Body of pancreas (tissue), 4 donors: Measurements from ENCODE around the gene CUL4A. TPM values are rescaled to one million over a fixed set of nuclear protein-coding genes. Genes with fewer than 3 reads are reported as not detected.

Source experiments
- ATAC-seq: fragments of 150-250 bp; one replicate; pipeline ENCODE4 v1.9.1; 2016
- DNase-seq, 4 donors: peaks; one replicate each; pipeline ENCODE4 v3.0.0-alpha.2; 2019
- H3K27ac ChIP-seq, 4 donors: fragments of 200-600 bp; sonication (generic); 1 replicate in 3 of 4; 2 replicates in 1 of 4; pipeline versions ENCODE4 v1.5.1 to v1.6.1; 2016 to 2019; ENCODE audit warnings: mild to moderate bottlenecking in 1 of 4, mixed read lengths in 1 of 4, moderate library complexity in 1 of 4
- H3K27me3 ChIP-seq, 2 donors: fragments of 200-600 bp; sonication (generic); one replicate each; pipeline ENCODE4 v1.6.0; 2016; ENCODE audit warnings: mild to moderate bottlenecking in 1 of 2
- H3K36me3 ChIP-seq, 2 donors: fragments of 200-600 bp; sonication (generic); replicated peaks in 1 of 2; 2 replicates each; pipeline ENCODE4 v1.5.1; 2016; ENCODE audit warnings: low read depth in 2 of 2; ENCODE audit not compliant: insufficient read depth in 1 of 2
- H3K4me1 ChIP-seq: fragments of 200-600 bp; sonication (generic); one replicate; pipeline ENCODE4 v1.6.0; 2016
- H3K4me3 ChIP-seq, 2 donors: fragments of 200-600 bp; sonication (generic); 1 replicate in 1 of 2; 2 replicates in 1 of 2; pipeline ENCODE4 v1.5.1; 2016 to 2019
- H3K9me3 ChIP-seq, 3 donors: fragments of 200-600 bp; sonication (generic); 1 replicate in 2 of 3; 2 replicates in 1 of 3; pipeline ENCODE4 v1.5.1; 2016
- CTCF ChIP-seq, 7 experiments: fragments of 450-650 bp in 4 of 7; fragments of 200-600 bp in 3 of 7; sonication (generic) in 3 of 7; IDR thresholded peaks; one replicate each; pipeline ENCODE4 v1.5.1; 2016 to 2019; ENCODE audit warnings: antibody characterized with exemption in 7 of 7
- POLR2A ChIP-seq, 3 donors: fragments of 450-650 bp; IDR thresholded peaks; one replicate each; pipeline ENCODE4 v1.6.1; 2016; ENCODE audit warnings: antibody characterized with exemption in 3 of 3, mild to moderate bottlenecking in 2 of 3
- WGBS, 2 donors: methylation state at CpG; one replicate each; pipeline ENCODE4 v1.1.5; 2017; 5-methylcytosine and 5-hydroxymethylcytosine counted together
- intact Hi-C: fragments of 100-400 bp; cut with DNase I; formaldehyde crosslinking; loops from one replicate; pipeline ENCODE4 v1.15.1; 2023
- total RNA-seq, 2 donors: library from RNA; depleted of rRNA; stranded (reverse); fragments of >200 nt; gene quantifications; one replicate each; pipeline ENCODE4 v1.1.0, GENCODE V29; 2016

The CUL4A gene
- total RNA-seq, 2 donors from 2014 or later: 44.4 to 62.3 TPM

- H3K4me1 ChIP-seq: no peaks in the 10 kb centered on the region
- no peak for DNase-seq
- no peak overlapping the region for H3K27ac ChIP-seq
- no peak for TF ChIP-seq CTCF (IDR thresholded peaks at IDR 0.05)
- TF ChIP-seq POLR2A (IDR thresholded peaks at IDR 0.05): no peak
- H3K9me3 ChIP-seq: no peaks in the 10 kb centered on the region
- peaks cover 19 to 33% of the 10 kb centered on the region in 2 donors for H3K36me3 ChIP-seq
- 79 to 85% methylated on average over 4 of the region's 4 CpGs for WGBS, 2 donors
- intact Hi-C loops: no loop called here
- no peak for ATAC-seq
- no peak overlapping the region for H3K4me3 ChIP-seq
- no peaks in the 10 kb centered on the region for H3K27me3 ChIP-seq
These were observed 27.4 kb upstream of the CUL4A start for GRCh38 chr13:113182046-113182445.

GRCh38 chr13:113183450-113184129 is 25.8 kb upstream of the CUL4A start:
- no peak for TF ChIP-seq POLR2A (IDR thresholded peaks at IDR 0.05)
- no peak for TF ChIP-seq CTCF (IDR thresholded peaks at IDR 0.05)
- H3K4me3 ChIP-seq: no peak overlapping the region
- intact Hi-C loops: no loop called here
- no peaks in the 10 kb centered on the region for H3K9me3 ChIP-seq
- WGBS, 2 donors: 83 to 85% methylated on average over 14 of the region's 14 CpGs
- H3K36me3 ChIP-seq: peaks cover 10 to 24% of the 10 kb centered on the region in 2 donors
- H3K27ac ChIP-seq: no peak overlapping the region
- DNase-seq (no peak), ATAC-seq (no peak)
- H3K27me3 ChIP-seq: no peaks in the 10 kb centered on the region
- H3K4me1 ChIP-seq: no peaks in the 10 kb centered on the region

- Histone ChIP-seq H3K27ac (no peak overlapping the region), H3K36me3 (peaks cover 3 to 18% of the 10 kb centered on the region in 2 donors), H3K4me1 (no peaks in the 10 kb centered on the region), H3K4me3 (no peak overlapping the region), H3K27me3 (no peaks in the 10 kb centered on the region), H3K9me3 (no peaks in the 10 kb centered on the region)
- DNase-seq (no peak), ATAC-seq (no peak)
- 85 to 91% methylated on average over 18 to 22 of the region's 22 CpGs for WGBS, 2 donors
- TF ChIP-seq POLR2A (IDR thresholded peaks at IDR 0.05) (no peak), CTCF (IDR thresholded peaks at IDR 0.05) (no peak)
- intact Hi-C loops: no loop called here
These were observed 24.6 kb upstream of the CUL4A start for GRCh38 chr13:113184568-113185440.

- Histone ChIP-seq H3K4me1 (no peaks in the 10 kb centered on the region), H3K36me3 (peaks cover 0 to 11% of the 10 kb centered on the region in 2 donors), H3K27me3 (no peaks in the 10 kb centered on the region), H3K27ac (no peak overlapping the region), H3K9me3 (no peaks in the 10 kb centered on the region), H3K4me3 (no peak overlapping the region)
- no peak for ATAC-seq
- 80 to 83% methylated on average over 13 of the region's 13 CpGs for WGBS, 2 donors
- no peak for DNase-seq
- TF ChIP-seq CTCF (IDR thresholded peaks at IDR 0.05): no peak
- no peak for TF ChIP-seq POLR2A (IDR thresholded peaks at IDR 0.05)
- intact Hi-C loops: no loop called here
These were observed 23.1 kb upstream of the CUL4A start for GRCh38 chr13:113186061-113186900.
